ENCODE data around the gene GALNT2.

The GALNT2 gene

GRCh38 chr1:230071316-230071715 is 4.3 kb downstream of the GALNT2 start:
- no peak for DNase-seq (ENCODE audit: low read depth in 2 of 2, low spot score in 1 of 2)

- no peak for DNase-seq (ENCODE audit: low read depth in 2 of 2, low spot score in 1 of 2)
Observed at GRCh38 chr1:230072296-230072695, 5.3 kb downstream of the GALNT2 start.

GRCh38 chr1:230072866-230073265 is 5.8 kb downstream of the GALNT2 start:
- DNase-seq (ENCODE audit: low read depth in 2 of 2, low spot score in 1 of 2), result no peak

- no peak for DNase-seq (ENCODE audit: low read depth in 2 of 2, low spot score in 1 of 2)
Observed at GRCh38 chr1:230073371-230074035, 6.5 kb downstream of the GALNT2 start.

GRCh38 chr1:230074270-230074669 is 7.2 kb downstream of the GALNT2 start:
- no peak for DNase-seq (ENCODE audit: low read depth in 2 of 2, low spot score in 1 of 2)

GRCh38 chr1:230074762-230075161 is 7.7 kb downstream of the GALNT2 start:
- DNase-seq (ENCODE audit: low read depth in 2 of 2, low spot score in 1 of 2), result no peak

GRCh38 chr1:230076121-230076520 is 9.1 kb downstream of the GALNT2 start:
- DNase-seq (ENCODE audit: low read depth in 2 of 2, low spot score in 1 of 2), result no peak

GRCh38 chr1:230077011-230077410 is 10.0 kb downstream of the GALNT2 start:
- no peak for DNase-seq (ENCODE audit: low read depth in 2 of 2, low spot score in 1 of 2)

GRCh38 chr1:230077436-230078213 is 10.6 kb downstream of the GALNT2 start:
- DNase-seq (ENCODE audit: low read depth in 2 of 2, low spot score in 1 of 2), result no peak

GRCh38 chr1:230079199-230080024 is 12.4 kb downstream of the GALNT2 start:
- DNase-seq (ENCODE audit: low read depth in 2 of 2, low spot score in 1 of 2), result no peak

- no peak for DNase-seq (ENCODE audit: low read depth in 2 of 2, low spot score in 1 of 2)
Observed at GRCh38 chr1:230080822-230081221, 13.8 kb downstream of the GALNT2 start.

GRCh38 chr1:230081751-230082150 is 14.7 kb downstream of the GALNT2 start:
- DNase-seq (ENCODE audit: low read depth in 2 of 2, low spot score in 1 of 2), result no peak

- no peak for DNase-seq (ENCODE audit: low read depth in 2 of 2, low spot score in 1 of 2)
Observed at GRCh38 chr1:230082211-230082610, 15.2 kb downstream of the GALNT2 start.

- no peak for DNase-seq (ENCODE audit: low read depth in 2 of 2, low spot score in 1 of 2)
Observed at GRCh38 chr1:230083053-230083452, 16.0 kb downstream of the GALNT2 start.

- no peak for DNase-seq (ENCODE audit: low read depth in 2 of 2, low spot score in 1 of 2)
Observed at GRCh38 chr1:230083746-230084407, 16.8 kb downstream of the GALNT2 start.

- no peak for DNase-seq (ENCODE audit: low read depth in 2 of 2, low spot score in 1 of 2)
Observed at GRCh38 chr1:230084408-230085177, 17.6 kb downstream of the GALNT2 start.

- no peak for DNase-seq (ENCODE audit: low read depth in 2 of 2, low spot score in 1 of 2)
Observed at GRCh38 chr1:230085178-230085515, 18.1 kb downstream of the GALNT2 start.

GRCh38 chr1:230086151-230086550 is 19.1 kb downstream of the GALNT2 start:
- DNase-seq (ENCODE audit: low read depth in 2 of 2, low spot score in 1 of 2), result no peak

- DNase-seq (ENCODE audit: low read depth in 2 of 2, low spot score in 1 of 2), result no peak
Observed at GRCh38 chr1:230087028-230087716, 20.1 kb downstream of the GALNT2 start.

GRCh38 chr1:230087717-230088105 is 20.7 kb downstream of the GALNT2 start:
- no peak for DNase-seq (ENCODE audit: low read depth in 2 of 2, low spot score in 1 of 2)
